Neural crest cell (in vitro differentiated cells): ENCODE measurements around the gene MYORG. TPM values are rescaled to one million over a fixed set of nuclear protein-coding genes. Genes with fewer than 3 reads are reported as not detected.

ENCODE experiments used
- DNase-seq: peaks from one replicate; pipeline ENCODE4 v3.0.0; 2021; ENCODE audit warnings: low read depth, mixed read lengths, low spot score
- H3K27ac Mint-ChIP-seq: one replicate; pipeline ENCODE4 v1.8.0; 2021; ENCODE audit warnings: mild to moderate bottlenecking, mixed read lengths; ENCODE audit not compliant: unreplicated experiment
- H3K27me3 Mint-ChIP-seq: 2 replicates; pipeline ENCODE4 v1.8.0; 2021; ENCODE audit warnings: low read depth, mild to moderate bottlenecking, mixed read lengths
- H3K36me3 Mint-ChIP-seq: 2 replicates; pipeline ENCODE4 v1.8.0; 2021; ENCODE audit warnings: low read depth, mild to moderate bottlenecking, mixed read lengths
- H3K4me1 Mint-ChIP-seq: 2 replicates; pipeline ENCODE4 v1.8.0; 2021; ENCODE audit warnings: mixed read lengths
- H3K4me3 Mint-ChIP-seq: one replicate; pipeline ENCODE4 v1.8.0; 2021; ENCODE audit warnings: mild to moderate bottlenecking, mixed read lengths
- H3K9me3 Mint-ChIP-seq: 2 replicates; pipeline ENCODE4 v1.8.0; 2021; ENCODE audit warnings: mixed read lengths
- CTCF ChIP-seq: fragments of 200-600 bp; sonication (generic); conservative IDR thresholded peaks from 2 replicates; pipeline ENCODE4 v1.5.0; 2021; ENCODE audit warnings: antibody characterized with exemption, mild to moderate bottlenecking
- long read RNA-seq: library from polyadenylated mRNA; unstranded; transcript quantifications from one replicate; pipeline ENCODE4 v2.0.0, GENCODE V29; 2020
- total RNA-seq: library from RNA; stranded (reverse); gene quantifications from 2 replicates; pipeline ENCODE4 v1.2.1, GENCODE V29; 2021

Gene MYORG
- total RNA-seq, result 1.7 and 2.0 TPM in 2 replicates
- long read RNA-seq, partial matches to known transcripts, result 0 of 1 reads
- long read RNA-seq, other reads (novel, unspliced or antisense), result 1 of 1 reads

GRCh38 chr9:34376596-34377403 lies at the start of gene MYORG:
Gene MYORG, minus strand, starts transcription at chr9:34376898. Its CDS starts 3,955 bp downstream, at chr9:34372943.
- peak; percentile 83 for DNase-seq
- Mint-ChIP-seq H3K4me3 (peak within 1 kb of the TSS; percentile 81), H3K4me1 (peaks cover 30% of the 10 kb centered on the region), H3K27me3 (peaks cover 68% of the 10 kb centered on the region), H3K27ac (no peak within 1 kb of the TSS), H3K36me3 (peaks cover 4% of the 10 kb centered on the region), H3K9me3 (no peaks in the 10 kb centered on the region)
- no peak for TF ChIP-seq CTCF

GRCh38 chr9:34419716-34420504 lies 43.2 kb upstream of the MYORG start:
- Mint-ChIP-seq H3K4me1 (peaks cover 25% of the 10 kb centered on the region), H3K9me3 (no peaks in the 10 kb centered on the region), H3K27ac (no peak overlapping the region), H3K36me3 (no peaks in the 10 kb centered on the region), H3K4me3 (no peak overlapping the region), H3K27me3 (no peaks in the 10 kb centered on the region)
- no peak for DNase-seq
- no peak for TF ChIP-seq CTCF

- no peak for DNase-seq
- Mint-ChIP-seq H3K4me3 (no peak overlapping the region), H3K4me1 (peaks cover 25% of the 10 kb centered on the region), H3K27ac (no peak overlapping the region), H3K36me3 (no peaks in the 10 kb centered on the region), H3K27me3 (no peaks in the 10 kb centered on the region), H3K9me3 (no peaks in the 10 kb centered on the region)
- TF ChIP-seq CTCF, result no peak
These were observed 41.0 kb upstream of the MYORG start for GRCh38 chr9:34417734-34418133.

GRCh38 chr9:34413231-34413852 lies 36.6 kb upstream of the MYORG start:
- Mint-ChIP-seq H3K4me3 (no peak overlapping the region), H3K9me3 (no peaks in the 10 kb centered on the region), H3K27ac (no peak overlapping the region), H3K4me1 (no peaks in the 10 kb centered on the region), H3K36me3 (no peaks in the 10 kb centered on the region), H3K27me3 (no peaks in the 10 kb centered on the region)
- no peak for TF ChIP-seq CTCF
- peak; percentile 84 for DNase-seq

GRCh38 chr9:34412336-34412735 lies 35.6 kb upstream of the MYORG start:
- Mint-ChIP-seq H3K9me3 (no peaks in the 10 kb centered on the region), H3K27ac (no peak overlapping the region), H3K4me3 (no peak overlapping the region), H3K27me3 (no peaks in the 10 kb centered on the region), H3K36me3 (no peaks in the 10 kb centered on the region), H3K4me1 (no peaks in the 10 kb centered on the region)
- no peak for DNase-seq
- TF ChIP-seq CTCF, result no peak
